Psoas muscle (tissue), 8 donors: ENCODE results near the gene ADGRF4. TPM values are rescaled to one million over a fixed set of nuclear protein-coding genes. Genes with fewer than 3 reads are reported as not detected.

ENCODE experiments used
- ATAC-seq, 4 donors: fragments of 200-7000 bp; cut with Tn5 transposase; one replicate each; pipeline ENCODE4 v1.9.1; 2020; ENCODE audit warnings: moderate library complexity in 3 of 4, mild to moderate bottlenecking in 2 of 4
- DNase-seq, 2 donors: peaks; one replicate each; pipeline ENCODE4 v3.0.0-alpha.2; 2020
- H3K27ac ChIP-seq: fragments of 200-600 bp; one replicate; pipeline ENCODE4 v1.8.0; 2022
- H3K27me3 ChIP-seq, 3 donors: fragments of 200-600 bp in 1 of 3; one replicate each; pipeline versions ENCODE4 v1.6.1 to v1.8.0; 2013 to 2022; ENCODE audit warnings: low read length in 2 of 3, mild to moderate bottlenecking in 2 of 3, moderate library complexity in 1 of 3; ENCODE audit not compliant: insufficient read depth in 3 of 3
- H3K36me3 ChIP-seq, 2 donors: fragments of 200-600 bp in 1 of 2; one replicate each; pipeline versions ENCODE4 v1.6.1 to v1.8.0; 2013 to 2022; ENCODE audit warnings: low read depth in 1 of 2, mild to moderate bottlenecking in 1 of 2, moderate library complexity in 1 of 2; ENCODE audit not compliant: insufficient read depth in 1 of 2
- H3K4me1 ChIP-seq: fragments of 200-600 bp; one replicate; pipeline ENCODE4 v1.8.0; 2022
- H3K4me3 ChIP-seq: fragments of 200-600 bp; one replicate; pipeline ENCODE4 v1.8.0; 2022; ENCODE audit warnings: mild to moderate bottlenecking
- H3K9me3 ChIP-seq: fragments of 200-600 bp; one replicate; pipeline ENCODE4 v1.8.0; 2022
- CTCF ChIP-seq: fragments of 200-600 bp; IDR thresholded peaks from one replicate; pipeline ENCODE4 v1.8.0; 2022; ENCODE audit warnings: antibody characterized with exemption
- WGBS, 3 donors: extraction: QIAGEN DNeasy Blood & Tissue Kit; methylation state at CpG; one replicate each; pipeline versions ENCODE4 v1.1.6 to v1.1.7; 2013; 5-methylcytosine and 5-hydroxymethylcytosine counted together
- intact Hi-C, 2 donors: fragments of 100-400 bp; cut with DNase I; formaldehyde crosslinking; loops; one replicate each; pipeline versions ENCODE4 v1.11.0 to v1.14.2; 2022
- polyA plus RNA-seq, 3 donors: library from polyadenylated mRNA; stranded (reverse); fragments of 200-250 nt; gene quantifications; one replicate each; pipeline ENCODE4 v1.2.3, GENCODE V29; 2013
- total RNA-seq, 4 donors: library from RNA; stranded (reverse); fragmentation: NEBNext Ultra II Directional in 2 of 4; extraction: Animal tissue kit (Norgen Biotek cat#: 25700) in 2 of 4; gene quantifications; one replicate each; pipeline versions ENCODE4 v1.2.1 to v1.2.4, GENCODE V29; 2021 to 2023
- donor health status: healthy with polysubstance abuse.
- donor health status: DM: no; HTN: no; CAD: no; lungs with moderate emphysema.
- donor health status: Bipolar disorder and iron deficiency.
- donor health status: healthy.
- donor health status: DM: yes; HTN: yes; CAD: no.
- donor health status: DM: no; HTN: no; CAD: no.
- donor health status: DM: no; HTN: no; CAD: no.
- donor health status: DM: yes; HTN: yes; CAD: no.

The ADGRF4 gene
- total and polyA plus RNA-seq, 7 donors = 0.03 to 0.18 TPM; not detected in 5

- 83 to 91% (median 87%) methylated on average over 2 of the region's 2 CpGs for WGBS, 3 donors
- Histone ChIP-seq H3K9me3 (no peaks in the 10 kb centered on the region), H3K36me3 (no peaks in the 10 kb centered on the region), H3K27ac (no peak overlapping the region), H3K4me1 (no peaks in the 10 kb centered on the region), H3K4me3 (no peak overlapping the region), H3K27me3 (no peaks in the 10 kb centered on the region)
- DNase-seq (no peak), ATAC-seq (no peak)
- intact Hi-C loops = no loop called here
- no peak for TF ChIP-seq CTCF
Measured at GRCh38 chr6:47690214-47690613, 8.2 kb upstream of the ADGRF4 start.

- intact Hi-C loops = no loop called here
- no peaks in the 10 kb centered on the region for H3K36me3 ChIP-seq
- no peaks in the 10 kb centered on the region for H3K27me3 ChIP-seq
- no peak for ATAC-seq
- no peaks in the 10 kb centered on the region for H3K9me3 ChIP-seq
- no peaks in the 10 kb centered on the region for H3K4me1 ChIP-seq
- no peak for TF ChIP-seq CTCF
- WGBS, 3 donors = 74 to 78% (median 77%) methylated on average over 2 of the region's 2 CpGs
- no peak for DNase-seq
- no peak overlapping the region for H3K27ac ChIP-seq
- no peak overlapping the region for H3K4me3 ChIP-seq
Measured at GRCh38 chr6:47690791-47691190, 7.6 kb upstream of the ADGRF4 start.

DNA sequence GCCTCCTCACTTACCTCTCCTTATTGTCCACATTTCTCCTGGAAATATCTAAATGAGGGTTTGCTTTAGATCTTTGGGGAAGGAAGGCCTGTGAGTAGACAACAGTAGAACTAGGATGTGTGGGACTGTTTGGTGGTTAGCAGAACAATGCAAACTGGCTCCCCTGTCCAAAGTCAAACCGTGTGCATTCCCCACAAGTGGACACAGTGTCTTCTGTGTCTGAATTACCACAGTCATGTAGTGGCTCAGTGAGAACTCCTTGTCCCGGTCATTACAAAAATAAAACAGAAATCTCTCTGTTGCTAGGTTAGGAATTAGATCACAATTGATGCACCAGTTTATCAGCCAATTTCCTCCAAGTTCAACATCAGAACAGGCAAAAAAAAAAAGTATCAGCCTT is 455 bp upstream of the ADGRF4 start:
- ATAC-seq (no peak), DNase-seq (no peak)
- intact Hi-C loops = no loop called here
- Histone ChIP-seq H3K36me3 (no peaks in the 10 kb centered on the region), H3K27ac (no peak overlapping the region), H3K9me3 (no peaks in the 10 kb centered on the region), H3K27me3 (no peaks in the 10 kb centered on the region), H3K4me3 (no peak overlapping the region), H3K4me1 (no peaks in the 10 kb centered on the region)
- TF ChIP-seq CTCF = no peak
- WGBS, 3 donors = 55 to 80% (median 56%) methylated on average over 2 of the region's 2 CpGs

DNA sequence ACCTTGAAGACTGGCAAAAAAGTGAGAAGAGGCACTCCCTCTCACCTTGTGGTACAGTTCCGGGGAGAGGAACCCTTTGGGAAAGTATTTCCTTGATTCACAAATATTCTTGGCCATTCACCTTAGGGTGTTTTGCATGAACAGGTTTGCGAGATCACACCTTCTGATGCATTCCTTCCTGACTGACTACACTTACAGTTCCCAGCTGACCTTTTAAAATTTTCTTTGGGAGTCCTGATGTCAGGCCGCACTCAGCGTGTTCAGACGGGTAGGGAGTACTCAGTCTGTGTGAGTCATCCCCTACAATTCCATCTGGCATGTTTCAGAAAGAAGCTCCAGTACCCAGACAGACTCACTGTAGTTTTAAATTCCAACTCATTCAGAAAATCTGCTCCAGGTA is 1.7 kb downstream of the ADGRF4 start:
- DNase-seq = no peak
- 68 to 69% (median 69%) methylated on average over 5 of the region's 5 CpGs for WGBS, 3 donors
- TF ChIP-seq CTCF = no peak

GRCh38 chr6:47700596-47700995 is 2.2 kb downstream of the ADGRF4 start:
- H3K27ac ChIP-seq = no peak overlapping the region
- no peak for ATAC-seq
- no peaks in the 10 kb centered on the region for H3K4me1 ChIP-seq
- no peaks in the 10 kb centered on the region for H3K27me3 ChIP-seq
- WGBS, 3 donors = 86 to 90% (median 90%) methylated on average over 2 of the region's 2 CpGs
- intact Hi-C loops = no loop called here
- H3K36me3 ChIP-seq = no peaks in the 10 kb centered on the region
- TF ChIP-seq CTCF = no peak
- no peak overlapping the region for H3K4me3 ChIP-seq
- DNase-seq = no peak
- H3K9me3 ChIP-seq = no peaks in the 10 kb centered on the region

More for the DNA sequence above, 1.7 kb downstream of the ADGRF4 start:
- Histone ChIP-seq H3K27me3 (no peaks in the 10 kb centered on the region), H3K27ac (no peak overlapping the region), H3K36me3 (no peaks in the 10 kb centered on the region), H3K9me3 (no peaks in the 10 kb centered on the region), H3K4me1 (no peaks in the 10 kb centered on the region), H3K4me3 (no peak overlapping the region)
- intact Hi-C loops = no loop called here
- no peak for ATAC-seq
